ENCODE data around the gene SDF2L1.

The SDF2L1 gene

GRCh38 chr22:21646608-21647590 lies 4.8 kb downstream of the SDF2L1 start:
- DNase-seq (ENCODE audit: insufficient read length, low spot score), result peak; percentile 51
- TF ChIP-seq TAF1 (IDR thresholded peaks at IDR 0.05; ENCODE audit: low read depth, low read length) (no peak), SPI1 (IDR thresholded peaks at IDR 0.05; ENCODE audit: low read depth, low read length) (no peak), POU2F2 (IDR thresholded peaks at IDR 0.05; ENCODE audit: low read depth, low read length) (no peak), PAX5 (IDR thresholded peaks at IDR 0.05; ENCODE audit: insufficient read depth, low read length, severe bottlenecking) (no peak), POLR2AphosphoS5 (IDR thresholded peaks at IDR 0.05; ENCODE audit: low read depth, low read length) (no peak), POLR2A (IDR thresholded peaks at IDR 0.05; ENCODE audit: low read depth, low read length) (no peak)
- peak; percentile 87 for FAIRE-seq

GRCh38 chr22:21650280-21650679 lies 8.2 kb downstream of the SDF2L1 start:
- TF ChIP-seq SPI1 (IDR thresholded peaks at IDR 0.05; ENCODE audit: low read depth, low read length) (no peak), POU2F2 (IDR thresholded peaks at IDR 0.05; ENCODE audit: low read depth, low read length) (no peak), POLR2AphosphoS5 (IDR thresholded peaks at IDR 0.05; ENCODE audit: low read depth, low read length) (no peak), POLR2A (IDR thresholded peaks at IDR 0.05; ENCODE audit: low read depth, low read length) (no peak), PAX5 (IDR thresholded peaks at IDR 0.05; ENCODE audit: insufficient read depth, low read length, severe bottlenecking) (no peak), TAF1 (IDR thresholded peaks at IDR 0.05; ENCODE audit: low read depth, low read length) (no peak)
- no peak for DNase-seq (ENCODE audit: insufficient read length, low spot score)
- FAIRE-seq, result no peak

- DNase-seq (ENCODE audit: insufficient read length, low spot score) (no peak), FAIRE-seq (peak; percentile 66)
- TF ChIP-seq POU2F2 (IDR thresholded peaks at IDR 0.05; ENCODE audit: low read depth, low read length), result no peak
- no peak for TF ChIP-seq PAX5 (IDR thresholded peaks at IDR 0.05; ENCODE audit: insufficient read depth, low read length, severe bottlenecking)
- no peak for TF ChIP-seq POLR2AphosphoS5 (IDR thresholded peaks at IDR 0.05; ENCODE audit: low read depth, low read length)
- TF ChIP-seq POLR2A (IDR thresholded peaks at IDR 0.05; ENCODE audit: low read depth, low read length), result no peak
- TF ChIP-seq SPI1 (IDR thresholded peaks at IDR 0.05; ENCODE audit: low read depth, low read length), result no peak
- TF ChIP-seq TAF1 (IDR thresholded peaks at IDR 0.05; ENCODE audit: low read depth, low read length), result no peak
Observed at GRCh38 chr22:21650823-21651520, 8.9 kb downstream of the SDF2L1 start.

- FAIRE-seq, result no peak
- DNase-seq (ENCODE audit: insufficient read length, low spot score), result no peak
- TF ChIP-seq POU2F2 (IDR thresholded peaks at IDR 0.05; ENCODE audit: low read depth, low read length) (no peak; the same call in 1 of the 2 replicates), SPI1 (IDR thresholded peaks at IDR 0.05; ENCODE audit: low read depth, low read length) (no peak)
Observed at GRCh38 chr22:21651521-21652009, 9.5 kb downstream of the SDF2L1 start.

DNA sequence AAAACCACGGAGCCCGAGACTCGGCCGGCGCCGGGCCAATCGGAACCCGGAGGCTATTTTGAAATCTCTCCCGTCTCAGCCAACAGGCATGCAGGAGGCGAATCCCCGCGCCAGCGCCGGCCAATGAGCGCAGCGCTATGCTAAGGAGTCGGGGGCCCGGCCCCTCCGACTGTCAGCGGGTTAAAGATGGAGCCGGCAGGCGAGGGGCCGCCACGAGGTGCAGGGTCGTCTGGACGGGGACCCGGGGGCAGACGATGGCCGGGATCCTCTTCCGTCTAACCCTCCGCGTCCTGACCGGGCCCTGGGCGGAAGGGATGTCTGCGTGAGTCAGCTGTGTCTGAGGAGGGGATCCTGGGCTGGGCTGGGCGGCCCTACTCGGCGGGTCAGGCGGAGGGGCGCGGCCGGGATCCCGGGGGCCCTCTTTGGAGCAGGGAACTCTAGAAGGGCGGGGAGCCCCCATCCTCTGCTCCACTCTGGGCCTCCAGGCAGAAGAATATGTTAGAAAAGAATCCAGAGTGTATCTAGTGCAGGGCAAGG lies 10.0 kb downstream of the SDF2L1 start:
- DNase-seq (ENCODE audit: insufficient read length, low spot score) (peak; percentile 96), FAIRE-seq (peak; percentile 81)
- TF ChIP-seq POLR2A (IDR thresholded peaks at IDR 0.05; ENCODE audit: low read depth, low read length) (peak; percentile 61; the same call in 1 of the 2 replicates), PAX5 (IDR thresholded peaks at IDR 0.05; ENCODE audit: insufficient read depth, low read length, severe bottlenecking) (no peak), SPI1 (IDR thresholded peaks at IDR 0.05; ENCODE audit: low read depth, low read length) (no peak), POLR2AphosphoS5 (IDR thresholded peaks at IDR 0.05; ENCODE audit: low read depth, low read length) (peak; percentile 75; the same call in 1 of the 2 replicates), TAF1 (IDR thresholded peaks at IDR 0.05; ENCODE audit: low read depth, low read length) (peak; percentile 59), POU2F2 (IDR thresholded peaks at IDR 0.05; ENCODE audit: low read depth, low read length) (no peak)

- no peak for FAIRE-seq
Observed at GRCh38 chr22:21652547-21653545, 10.7 kb downstream of the SDF2L1 start.

GRCh38 chr22:21657020-21657359 lies 14.9 kb downstream of the SDF2L1 start:
- DNase-seq (ENCODE audit: insufficient read length, low spot score) (no peak), FAIRE-seq (peak; percentile 9)
- no peak; the same call in 1 of the 2 replicates for TF ChIP-seq POLR2AphosphoS5 (IDR thresholded peaks at IDR 0.05; ENCODE audit: low read depth, low read length)
- no peak for TF ChIP-seq POLR2A (IDR thresholded peaks at IDR 0.05; ENCODE audit: low read depth, low read length)
- no peak for TF ChIP-seq PAX5 (IDR thresholded peaks at IDR 0.05; ENCODE audit: insufficient read depth, low read length, severe bottlenecking)
- no peak for TF ChIP-seq POU2F2 (IDR thresholded peaks at IDR 0.05; ENCODE audit: low read depth, low read length)
- no peak for TF ChIP-seq TAF1 (IDR thresholded peaks at IDR 0.05; ENCODE audit: low read depth, low read length)
- no peak for TF ChIP-seq SPI1 (IDR thresholded peaks at IDR 0.05; ENCODE audit: low read depth, low read length)

More at GRCh38 chr22:21652547-21653545, 10.7 kb downstream of the SDF2L1 start:
- TF ChIP-seq PAX5 (IDR thresholded peaks at IDR 0.05; ENCODE audit: insufficient read depth, low read length, severe bottlenecking) (no peak), POLR2AphosphoS5 (IDR thresholded peaks at IDR 0.05; ENCODE audit: low read depth, low read length) (no peak), POU2F2 (IDR thresholded peaks at IDR 0.05; ENCODE audit: low read depth, low read length) (no peak), POLR2A (IDR thresholded peaks at IDR 0.05; ENCODE audit: low read depth, low read length) (no peak), SPI1 (IDR thresholded peaks at IDR 0.05; ENCODE audit: low read depth, low read length) (no peak), TAF1 (IDR thresholded peaks at IDR 0.05; ENCODE audit: low read depth, low read length) (no peak)
- DNase-seq (ENCODE audit: insufficient read length, low spot score), result no peak

DNA sequence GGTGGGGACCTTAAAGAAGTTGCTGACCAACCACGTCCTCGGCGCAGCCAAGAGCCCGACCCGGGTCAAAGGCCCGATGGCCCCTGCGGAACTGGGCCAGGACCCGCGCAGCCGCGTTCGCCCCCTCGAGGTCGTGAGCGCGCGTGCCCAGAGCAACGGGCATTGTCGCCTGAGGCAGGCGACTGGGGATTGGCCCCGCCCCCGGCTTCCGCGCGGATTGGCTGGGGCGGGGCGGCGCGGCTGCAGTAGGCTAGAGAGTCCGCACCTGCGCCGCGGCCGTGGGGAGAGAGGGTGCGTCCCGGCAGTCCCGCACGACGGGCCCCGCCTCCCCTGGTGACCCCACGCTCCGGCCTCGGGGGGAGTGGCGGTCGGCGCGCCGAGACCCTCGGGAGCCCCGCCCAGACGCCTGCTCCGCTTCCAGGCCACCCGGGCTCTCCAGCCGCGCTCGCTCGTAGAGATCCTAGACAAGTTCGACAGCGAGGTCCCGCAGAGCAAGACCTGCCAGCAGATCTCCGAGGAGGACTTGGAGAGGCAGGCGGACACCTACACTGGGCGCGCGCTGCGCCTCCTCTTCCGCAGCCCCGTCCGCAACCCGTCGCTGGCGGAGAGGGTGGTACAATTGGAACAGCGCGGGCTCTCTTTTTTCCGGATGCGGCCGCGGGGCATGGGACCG lies 15.4 kb downstream of the SDF2L1 start:
- FAIRE-seq, result peak; percentile 83
- no peak; the same call in 1 of the 2 replicates for TF ChIP-seq POLR2AphosphoS5 (IDR thresholded peaks at IDR 0.05; ENCODE audit: low read depth, low read length)
- DNase-seq (ENCODE audit: insufficient read length, low spot score), result peak; percentile 97

Measured in GM12891 (cell line).